H9 (cell line): ENCODE results near the gene RNPS1. TPM values are rescaled to one million over a fixed set of nuclear protein-coding genes. Genes with fewer than 3 reads are reported as not detected.
"Not testable (repeated sequence)": the region's sequence is repeated elsewhere in the genome, so short reads cannot be mapped to it uniquely, and the experiment has no call there.

ENCODE experiments used
- DNase-seq: peaks from one replicate; pipeline ENCODE4 v3.0.0-alpha.2; 2017
- H2AFZ ChIP-seq: one replicate; pipeline ENCODE4 v1.6.1; 2013; ENCODE audit warnings: mild to moderate bottlenecking, low read length, control low read depth, moderate library complexity
- H2AK5ac ChIP-seq: 2 replicates; pipeline ENCODE4 v1.6.1; 2013; ENCODE audit warnings: low read length, control low read depth, mixed read lengths; ENCODE audit not compliant: insufficient read length
- H2BK120ac ChIP-seq: one replicate; pipeline ENCODE4 v1.6.1; 2013; ENCODE audit warnings: low read depth, mild to moderate bottlenecking, low read length, control low read depth, inconsistent platforms; ENCODE audit not compliant: poor library complexity, severe bottlenecking
- H2BK12ac ChIP-seq: 2 replicates; pipeline ENCODE4 v1.6.1; 2013; ENCODE audit warnings: low read length, control low read depth, mixed read lengths, low read depth; ENCODE audit not compliant: insufficient read length
- H2BK15ac ChIP-seq: 2 replicates; pipeline ENCODE4 v1.6.1; 2013; ENCODE audit warnings: low read depth, low read length, control low read depth
- H2BK20ac ChIP-seq: one replicate; pipeline ENCODE4 v1.6.1; 2013; ENCODE audit warnings: low read depth, mild to moderate bottlenecking, low read length, control low read depth, inconsistent platforms; ENCODE audit not compliant: poor library complexity, severe bottlenecking
- H2BK5ac ChIP-seq: 2 replicates; pipeline ENCODE4 v1.6.1; 2013; ENCODE audit warnings: low read length, control low read depth, mixed read lengths; ENCODE audit not compliant: insufficient read length
- H3K14ac ChIP-seq: 2 replicates; pipeline ENCODE4 v1.6.1; 2013; ENCODE audit warnings: low read length, control low read depth; ENCODE audit not compliant: insufficient read depth
- H3K18ac ChIP-seq: 2 replicates; pipeline ENCODE4 v1.6.1; 2013; ENCODE audit warnings: low read depth, mild to moderate bottlenecking, mixed read lengths, low read length, control low read depth; ENCODE audit not compliant: insufficient read length
- H3K23ac ChIP-seq: 2 replicates; pipeline ENCODE4 v1.6.1; 2013; ENCODE audit warnings: low read length, control low read depth, mixed read lengths, low read depth; ENCODE audit not compliant: insufficient read length
- H3K23me2 ChIP-seq: 2 replicates; pipeline ENCODE4 v1.6.1; 2013; ENCODE audit warnings: low read depth, mild to moderate bottlenecking, mixed read lengths, low read length, control low read depth; ENCODE audit not compliant: insufficient read length, poor library complexity, severe bottlenecking
- H3K27ac ChIP-seq: 2 replicates; pipeline ENCODE4 v1.5.1; 2013; ENCODE audit warnings: low read length, control low read depth, mixed read lengths, low read depth; ENCODE audit not compliant: insufficient read length
- H3K27me3 ChIP-seq: 2 replicates; pipeline ENCODE4 v1.6.1; 2013; ENCODE audit warnings: low read length, control low read depth, inconsistent platforms; ENCODE audit not compliant: insufficient read depth
- H3K4ac ChIP-seq: 2 replicates; pipeline ENCODE4 v1.6.1; 2013; ENCODE audit warnings: low read depth, mild to moderate bottlenecking, control low read depth, inconsistent platforms, low read length, moderate library complexity
- H3K4me1 ChIP-seq: 2 replicates; pipeline ENCODE4 v1.6.1; 2013; ENCODE audit warnings: low read length, control low read depth, inconsistent platforms; ENCODE audit not compliant: insufficient read depth
- H3K4me2 ChIP-seq: 2 replicates; pipeline ENCODE4 v1.6.1; 2013; ENCODE audit warnings: low read length, control low read depth, mixed read lengths; ENCODE audit not compliant: insufficient read length, insufficient read depth
- H3K56ac ChIP-seq: 2 replicates; pipeline ENCODE4 v1.6.1; 2013; ENCODE audit warnings: low read depth, mild to moderate bottlenecking, mixed read lengths, low read length, control low read depth; ENCODE audit not compliant: insufficient read length
- H3K79me1 ChIP-seq: 2 replicates; pipeline ENCODE4 v1.6.1; 2013; ENCODE audit warnings: low read depth, mild to moderate bottlenecking, moderate library complexity, low read length, control low read depth, inconsistent platforms; ENCODE audit not compliant: insufficient read depth, poor library complexity, severe bottlenecking
- H3K79me2 ChIP-seq: 2 replicates; pipeline ENCODE4 v1.6.1; 2013; ENCODE audit warnings: low read length, control low read depth, inconsistent platforms; ENCODE audit not compliant: insufficient read depth
- H3K9ac ChIP-seq: 2 replicates; pipeline ENCODE4 v1.6.1; 2013; ENCODE audit warnings: low read length, control low read depth, mixed read lengths; ENCODE audit not compliant: insufficient read length; ENCODE audit errors: extremely low read depth
- H3K9me3 ChIP-seq: one replicate; pipeline ENCODE4 v1.6.1; 2013; ENCODE audit warnings: low read depth, low read length, inconsistent platforms; ENCODE audit not compliant: control insufficient read depth
- H3T11ph ChIP-seq: one replicate; pipeline ENCODE4 v1.6.1; 2013; ENCODE audit warnings: mild to moderate bottlenecking, low read length, control low read depth, inconsistent platforms
- H4K20me1 ChIP-seq: one replicate; pipeline ENCODE4 v1.6.1; 2013; ENCODE audit not compliant: control insufficient read depth, insufficient read length, insufficient read depth
- H4K5ac ChIP-seq: 2 replicates; pipeline ENCODE4 v1.6.1; 2013; ENCODE audit warnings: low read depth, mild to moderate bottlenecking, mixed read lengths, low read length, control low read depth; ENCODE audit not compliant: insufficient read length
- H4K8ac ChIP-seq: replicated peaks from 2 replicates; pipeline ENCODE4 v1.6.1; 2013; ENCODE audit warnings: low read length, control low read depth, mixed read lengths, low read depth; ENCODE audit not compliant: insufficient read length
- H4K91ac ChIP-seq: 2 replicates; pipeline ENCODE4 v1.6.1; 2013; ENCODE audit warnings: low read depth, mild to moderate bottlenecking, moderate library complexity, mixed read lengths, low read length, control low read depth; ENCODE audit not compliant: insufficient read length
- H3K27ac Mint-ChIP-seq, 3 experiments: 2 replicates in 2 of 3; 3 replicates in 1 of 3; pipeline ENCODE4 v1.8.0; 2020 to 2021; ENCODE audit warnings: mixed read lengths in 3 of 3, mild to moderate bottlenecking in 1 of 3, moderate library complexity in 1 of 3
- H3K27me3 Mint-ChIP-seq: 2 replicates; pipeline ENCODE4 v1.8.0; 2021; ENCODE audit warnings: low read depth, mild to moderate bottlenecking, moderate library complexity, mixed read lengths
- H3K36me3 Mint-ChIP-seq, 3 experiments: 2 replicates in 2 of 3; 3 replicates in 1 of 3; pipeline ENCODE4 v1.8.0; 2020 to 2021; ENCODE audit warnings: low read depth in 3 of 3, mixed read lengths in 3 of 3; ENCODE audit not compliant: insufficient read depth in 1 of 3
- H3K4me1 Mint-ChIP-seq, 2 experiments: 2 replicates each; pipeline ENCODE4 v1.8.0; 2020; ENCODE audit warnings: mixed read lengths in 2 of 2
- H3K4me3 Mint-ChIP-seq, 2 experiments: 2 replicates in 1 of 2; 3 replicates in 1 of 2; pipeline ENCODE4 v1.8.0; 2020 to 2021; ENCODE audit warnings: mild to moderate bottlenecking in 2 of 2, mixed read lengths in 2 of 2, moderate library complexity in 1 of 2
- H3K9me3 Mint-ChIP-seq, 2 experiments: 2 replicates in 1 of 2; 3 replicates in 1 of 2; pipeline ENCODE4 v1.8.0; 2020; ENCODE audit warnings: mild to moderate bottlenecking in 2 of 2, mixed read lengths in 2 of 2, moderate library complexity in 1 of 2
- WGBS: extraction: QIAGEN DNeasy Blood & Tissue Kit; methylation state at CpG from one replicate; pipeline ENCODE4 v1.1.7; 2013; ENCODE audit warnings: missing lambda C conversion rate, low lambda C conversion rate, mixed read lengths; ENCODE audit not compliant: insufficient read length; ENCODE audit errors: extremely low coverage; 5-methylcytosine and 5-hydroxymethylcytosine counted together
- total RNA-seq: library from RNA; stranded (reverse); gene quantifications from 2 replicates; pipeline ENCODE4 v1.2.1, GENCODE V29; 2021
- TF ChIP-seq, protein P1 (sequence below): fragments of 200-600 bp; sonication (generic); conservative IDR thresholded peaks from 3 replicates; pipeline ENCODE4 v1.8.0; 2021; ENCODE audit warnings: antibody characterized with exemption, mild to moderate bottlenecking

RNPS1 gene
- total RNA-seq, 1 experiment from 2014 or later, result 384 TPM

GRCh38 chr16:2260250-2260649 is 7.7 kb downstream of the RNPS1 start:
- H3K27ac Mint-ChIP-seq, result no peak overlapping the region
- H3K4me2 ChIP-seq, result no peak overlapping the region
- no peak overlapping the region for H3T11ph ChIP-seq
- no peak overlapping the region for H2BK12ac ChIP-seq
- no peak overlapping the region for H2BK20ac ChIP-seq
- no peak for DNase-seq
- no peak overlapping the region for H2AK5ac ChIP-seq
- H3K27me3 Mint-ChIP-seq, result no peaks in the 10 kb centered on the region
- H3K9me3 Mint-ChIP-seq, result no peaks in the 10 kb centered on the region
- H2BK15ac ChIP-seq, result no peak overlapping the region
- no peak overlapping the region for H3K9ac ChIP-seq
- no peaks in the 10 kb centered on the region for H3K4me1 ChIP-seq
- no peak overlapping the region for H3K4me3 Mint-ChIP-seq
- H2BK120ac ChIP-seq, result no peak overlapping the region
- no peak overlapping the region for H3K14ac ChIP-seq
- H2BK5ac ChIP-seq, result no peak overlapping the region
- no peak overlapping the region for H4K91ac ChIP-seq
- H3K56ac ChIP-seq, result no peak overlapping the region
- no peak overlapping the region for H3K18ac ChIP-seq
- H3K9me3 ChIP-seq, result no peaks in the 10 kb centered on the region
- H3K4ac ChIP-seq, result no peak overlapping the region
- WGBS, result no CpG with 5 or more reads among the region's 8 CpGs
- no peaks in the 10 kb centered on the region for H3K27me3 ChIP-seq
- TF ChIP-seq, protein P1, sequence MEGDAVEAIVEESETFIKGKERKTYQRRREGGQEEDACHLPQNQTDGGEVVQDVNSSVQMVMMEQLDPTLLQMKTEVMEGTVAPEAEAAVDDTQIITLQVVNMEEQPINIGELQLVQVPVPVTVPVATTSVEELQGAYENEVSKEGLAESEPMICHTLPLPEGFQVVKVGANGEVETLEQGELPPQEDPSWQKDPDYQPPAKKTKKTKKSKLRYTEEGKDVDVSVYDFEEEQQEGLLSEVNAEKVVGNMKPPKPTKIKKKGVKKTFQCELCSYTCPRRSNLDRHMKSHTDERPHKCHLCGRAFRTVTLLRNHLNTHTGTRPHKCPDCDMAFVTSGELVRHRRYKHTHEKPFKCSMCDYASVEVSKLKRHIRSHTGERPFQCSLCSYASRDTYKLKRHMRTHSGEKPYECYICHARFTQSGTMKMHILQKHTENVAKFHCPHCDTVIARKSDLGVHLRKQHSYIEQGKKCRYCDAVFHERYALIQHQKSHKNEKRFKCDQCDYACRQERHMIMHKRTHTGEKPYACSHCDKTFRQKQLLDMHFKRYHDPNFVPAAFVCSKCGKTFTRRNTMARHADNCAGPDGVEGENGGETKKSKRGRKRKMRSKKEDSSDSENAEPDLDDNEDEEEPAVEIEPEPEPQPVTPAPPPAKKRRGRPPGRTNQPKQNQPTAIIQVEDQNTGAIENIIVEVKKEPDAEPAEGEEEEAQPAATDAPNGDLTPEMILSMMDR, result no peak
- H4K8ac ChIP-seq, result no peak overlapping the region
- no peak overlapping the region for H3K23ac ChIP-seq
- no peak overlapping the region for H2AFZ ChIP-seq
- H3K23me2 ChIP-seq, result no peaks in the 10 kb centered on the region
- H3K36me3 Mint-ChIP-seq, result peaks cover 77 to 100% (median 94%) of the 10 kb centered on the region in 3 experiments
- peaks cover 18% of the 10 kb centered on the region for H3K79me2 ChIP-seq
- H4K20me1 ChIP-seq, result peaks cover 2% of the 10 kb centered on the region
- H3K79me1 ChIP-seq, result peaks cover 6% of the 10 kb centered on the region
- peaks cover 7 to 9% of the 10 kb centered on the region in 2 experiments for H3K4me1 Mint-ChIP-seq
- no peak overlapping the region for H4K5ac ChIP-seq
- H3K27ac ChIP-seq, result no peak overlapping the region

- H2AFZ ChIP-seq, H2BK120ac ChIP-seq, H3K27me3 ChIP-seq, H3K9me3 Mint-ChIP-seq, H3K4me2 ChIP-seq, H2BK15ac ChIP-seq, H3K4ac ChIP-seq, H3T11ph ChIP-seq, H4K91ac ChIP-seq, H3K4me1 ChIP-seq, H3K4me1 Mint-ChIP-seq, H3K79me1 ChIP-seq, H4K8ac ChIP-seq, H2BK12ac ChIP-seq, H3K9ac ChIP-seq, H3K4me3 Mint-ChIP-seq, H3K27me3 Mint-ChIP-seq, H3K23ac ChIP-seq, H3K9me3 ChIP-seq, H2BK20ac ChIP-seq, H3K56ac ChIP-seq, DNase-seq, H3K18ac ChIP-seq, H4K20me1 ChIP-seq, H3K79me2 ChIP-seq, H3K23me2 ChIP-seq, H3K27ac ChIP-seq, H4K5ac ChIP-seq, H2AK5ac ChIP-seq, H2BK5ac ChIP-seq, H3K14ac ChIP-seq: not testable (repeated sequence)
- no CpG with 5 or more reads among the region's 7 CpGs for WGBS
- peaks cover 70 to 99% (median 90%) of the 10 kb centered on the region in 3 experiments for H3K36me3 Mint-ChIP-seq
- peak overlapping the region in 1 of 3 experiments; percentile 64; a peak in 1 of 7 replicates for H3K27ac Mint-ChIP-seq
These were observed 9.4 kb downstream of the RNPS1 start for GRCh38 chr16:2258530-2258929.
